HEK293 (cell line): ENCODE measurements around the gene SH2D1B.
"Not testable (repeated sequence)": the region's sequence is repeated elsewhere in the genome, so short reads cannot be mapped to it uniquely, and the experiment has no call there.

ENCODE experiments used
- CTCF ChIA-PET: fragments of 350-600 bp; formaldehyde crosslinking; extraction: SDS; loops from one replicate; lab custom pipeline; 2021; ENCODE audit warnings: antibody characterized with exemption; lab: Yijun Ruan, JAX
- POLR2A ChIA-PET: fragments of 300-600 bp; formaldehyde crosslinking; extraction: SDS; loops from one replicate; lab custom pipeline; 2020; ENCODE audit warnings: antibody characterized with exemption, inconsistent platforms; lab: Yijun Ruan, JAX
- H3K27ac ChIP-seq: fragments of 200-500 bp; sonication (Bioruptor generic); 2 replicates; pipeline ENCODE4 v1.5.1; 2014; ENCODE audit warnings: low read depth, low read length, control low read depth, inconsistent platforms; ENCODE audit errors: extremely low read depth
- H3K36me3 ChIP-seq, 2 experiments: fragments of 200-500 bp in 1 of 2; sonication (Bioruptor generic) in 1 of 2; 1 replicate in 1 of 2; 2 replicates in 1 of 2; pipeline ENCODE4 v1.5.1; 2014 to 2017; ENCODE audit warnings: inconsistent platforms in 2 of 2, low read length in 2 of 2; ENCODE audit not compliant: control insufficient read depth in 2 of 2, insufficient read depth in 1 of 2
- H3K4me1 ChIP-seq: fragments of 200-500 bp; sonication (Bioruptor generic); 2 replicates; pipeline ENCODE4 v1.5.1; 2014; ENCODE audit warnings: mild to moderate bottlenecking, low read length, inconsistent platforms; ENCODE audit not compliant: control insufficient read depth, insufficient read depth
- H3K4me3 ChIP-seq: 2 replicates; pipeline ENCODE4 v1.5.1; 2011; ENCODE audit warnings: low read depth, mild to moderate bottlenecking, control low read depth, low read length, moderate library complexity
- H3K9me3 ChIP-seq: fragments of 200-500 bp; sonication (Bioruptor generic); 2 replicates; pipeline ENCODE4 v1.5.1; 2014; ENCODE audit warnings: low read depth, low read length, inconsistent platforms; ENCODE audit not compliant: control insufficient read depth, insufficient read depth
- GFI1B ChIP-seq: fragments of 450-650 bp; formaldehyde crosslinking; IDR thresholded peaks from 2 replicates; pipeline ENCODE4 v1.5.1; 2016; ENCODE audit warnings: missing biosample characterization, missing genetic modification characterization
- MYNN ChIP-seq: fragments of 450-650 bp; formaldehyde crosslinking; IDR thresholded peaks from 2 replicates; pipeline ENCODE4 v1.5.1; 2016; ENCODE audit warnings: missing biosample characterization, missing genetic modification characterization, borderline replicate concordance
- MZF1 ChIP-seq: fragments of 450-650 bp; formaldehyde crosslinking; IDR thresholded peaks from 2 replicates; pipeline ENCODE4 v1.5.1; 2017; ENCODE audit warnings: missing biosample characterization, missing genetic modification characterization, borderline replicate concordance
- ZNF155 ChIP-seq: fragments of 450-650 bp; formaldehyde crosslinking; IDR thresholded peaks from 2 replicates; pipeline ENCODE4 v1.5.1; 2016; ENCODE audit warnings: missing biosample characterization, missing genetic modification characterization
- ZNF169 ChIP-seq: fragments of 450-650 bp; formaldehyde crosslinking; IDR thresholded peaks from 2 replicates; pipeline ENCODE4 v1.5.1; 2016; ENCODE audit warnings: missing biosample characterization, missing genetic modification characterization
- ZNF174 ChIP-seq: fragments of 450-650 bp; formaldehyde crosslinking; IDR thresholded peaks from 2 replicates; pipeline ENCODE4 v1.5.0; 2017; ENCODE audit warnings: missing biosample characterization, mild to moderate bottlenecking, missing genetic modification characterization
- ZNF19 ChIP-seq: fragments of 450-650 bp; formaldehyde crosslinking; IDR thresholded peaks from 2 replicates; pipeline ENCODE4; 2016; ENCODE audit warnings: missing biosample characterization, missing genetic modification characterization, low read depth
- ZNF404 ChIP-seq: fragments of 450-650 bp; formaldehyde crosslinking; IDR thresholded peaks from 2 replicates; pipeline ENCODE4 v1.5.1; 2017; ENCODE audit warnings: missing biosample characterization, missing genetic modification characterization
- ZNF830 ChIP-seq: fragments of 450-650 bp; IDR thresholded peaks from 2 replicates; pipeline ENCODE4 v1.5.0; 2018; ENCODE audit warnings: missing biosample characterization, missing genetic modification characterization, low read depth, mild to moderate bottlenecking, moderate library complexity
- TF ChIP-seq, protein P1 (sequence below): fragments of 450-650 bp; formaldehyde crosslinking; optimal IDR thresholded peaks from 2 replicates; pipeline ENCODE3; 2016; ENCODE audit warnings: missing biosample characterization, mild to moderate bottlenecking, missing genetic modification characterization
- TF ChIP-seq, protein P2 (sequence below): fragments of 450-650 bp; formaldehyde crosslinking; IDR thresholded peaks from 2 replicates; pipeline ENCODE4 v1.5.1; 2016; ENCODE audit warnings: missing biosample characterization, missing genetic modification characterization
- TF ChIP-seq, protein P3 (sequence below): fragments of 450-650 bp; formaldehyde crosslinking; IDR thresholded peaks from 2 replicates; pipeline ENCODE4 v1.5.1; 2017; ENCODE audit warnings: missing biosample characterization, missing genetic modification characterization
- TF ChIP-seq, protein P4 (sequence below): fragments of 450-650 bp; formaldehyde crosslinking; IDR thresholded peaks from 2 replicates; pipeline ENCODE4 v1.5.1; 2016; ENCODE audit warnings: missing biosample characterization, missing genetic modification characterization
- TF ChIP-seq, protein P5 (sequence below): fragments of 450-650 bp; formaldehyde crosslinking; IDR thresholded peaks from 2 replicates; pipeline ENCODE4 v1.5.1; 2016; ENCODE audit warnings: missing biosample characterization, missing genetic modification characterization
- TF ChIP-seq, protein P6 (sequence below): fragments of 450-650 bp; formaldehyde crosslinking; IDR thresholded peaks from 2 replicates; pipeline ENCODE4 v1.5.1; 2016; ENCODE audit warnings: missing biosample characterization, missing genetic modification characterization
- TF ChIP-seq, protein P7 (sequence below): fragments of 450-650 bp; formaldehyde crosslinking; IDR thresholded peaks from 2 replicates; pipeline ENCODE4 v1.5.1; 2016; ENCODE audit warnings: missing biosample characterization, missing genetic modification characterization
- TF ChIP-seq, protein P8 (sequence below): fragments of 450-650 bp; formaldehyde crosslinking; IDR thresholded peaks from 2 replicates; pipeline ENCODE4 v1.5.1; 2017; ENCODE audit warnings: missing biosample characterization, missing genetic modification characterization

Gene SH2D1B

DNA sequence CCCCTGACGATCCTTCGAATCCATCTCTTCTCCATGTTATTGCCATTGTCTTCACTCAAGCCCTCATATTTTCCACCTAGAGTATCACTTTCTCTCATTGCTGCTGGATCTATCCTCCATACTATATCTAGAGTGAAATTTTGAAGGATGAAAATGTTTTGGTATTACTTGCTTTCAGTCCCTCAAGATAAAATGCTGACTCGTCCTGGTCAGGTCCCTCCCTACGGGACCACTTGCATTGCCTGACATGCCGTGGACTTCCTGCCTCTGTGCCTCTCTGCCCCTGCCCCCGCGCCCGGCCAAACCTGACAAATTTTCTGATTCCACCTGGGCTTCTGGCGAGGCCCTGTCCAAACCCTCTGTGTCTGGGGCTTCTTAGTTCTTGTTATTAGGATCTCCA lies 58.9 kb downstream of the SH2D1B start (continued):
- TF ChIP-seq, protein P1, sequence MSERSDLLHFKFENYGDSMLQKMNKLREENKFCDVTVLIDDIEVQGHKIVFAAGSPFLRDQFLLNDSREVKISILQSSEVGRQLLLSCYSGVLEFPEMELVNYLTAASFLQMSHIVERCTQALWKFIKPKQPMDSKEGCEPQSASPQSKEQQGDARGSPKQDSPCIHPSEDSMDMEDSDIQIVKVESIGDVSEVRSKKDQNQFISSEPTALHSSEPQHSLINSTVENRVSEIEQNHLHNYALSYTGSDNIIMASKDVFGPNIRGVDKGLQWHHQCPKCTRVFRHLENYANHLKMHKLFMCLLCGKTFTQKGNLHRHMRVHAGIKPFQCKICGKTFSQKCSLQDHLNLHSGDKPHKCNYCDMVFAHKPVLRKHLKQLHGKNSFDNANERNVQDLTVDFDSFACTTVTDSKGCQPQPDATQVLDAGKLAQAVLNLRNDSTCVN (tag by site-specific recombination), result no peak
- TF ChIP-seq, protein P2, sequence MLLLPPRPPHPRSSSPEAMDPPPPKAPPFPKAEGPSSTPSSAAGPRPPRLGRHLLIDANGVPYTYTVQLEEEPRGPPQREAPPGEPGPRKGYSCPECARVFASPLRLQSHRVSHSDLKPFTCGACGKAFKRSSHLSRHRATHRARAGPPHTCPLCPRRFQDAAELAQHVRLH, result no peak
- TF ChIP-seq MZF1 (no peak), MYNN (tag by site-specific recombination) (no peak), GFI1B (tag by site-specific recombination) (no peak), ZNF169 (tag by site-specific recombination) (no peak), ZNF830 (tag by site-specific recombination) (no peak), ZNF174 (tag by site-specific recombination) (no peak)
- TF ChIP-seq, protein P3, sequence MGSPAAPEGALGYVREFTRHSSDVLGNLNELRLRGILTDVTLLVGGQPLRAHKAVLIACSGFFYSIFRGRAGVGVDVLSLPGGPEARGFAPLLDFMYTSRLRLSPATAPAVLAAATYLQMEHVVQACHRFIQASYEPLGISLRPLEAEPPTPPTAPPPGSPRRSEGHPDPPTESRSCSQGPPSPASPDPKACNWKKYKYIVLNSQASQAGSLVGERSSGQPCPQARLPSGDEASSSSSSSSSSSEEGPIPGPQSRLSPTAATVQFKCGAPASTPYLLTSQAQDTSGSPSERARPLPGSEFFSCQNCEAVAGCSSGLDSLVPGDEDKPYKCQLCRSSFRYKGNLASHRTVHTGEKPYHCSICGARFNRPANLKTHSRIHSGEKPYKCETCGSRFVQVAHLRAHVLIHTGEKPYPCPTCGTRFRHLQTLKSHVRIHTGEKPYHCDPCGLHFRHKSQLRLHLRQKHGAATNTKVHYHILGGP (tag by site-specific recombination), result no peak

DNA sequence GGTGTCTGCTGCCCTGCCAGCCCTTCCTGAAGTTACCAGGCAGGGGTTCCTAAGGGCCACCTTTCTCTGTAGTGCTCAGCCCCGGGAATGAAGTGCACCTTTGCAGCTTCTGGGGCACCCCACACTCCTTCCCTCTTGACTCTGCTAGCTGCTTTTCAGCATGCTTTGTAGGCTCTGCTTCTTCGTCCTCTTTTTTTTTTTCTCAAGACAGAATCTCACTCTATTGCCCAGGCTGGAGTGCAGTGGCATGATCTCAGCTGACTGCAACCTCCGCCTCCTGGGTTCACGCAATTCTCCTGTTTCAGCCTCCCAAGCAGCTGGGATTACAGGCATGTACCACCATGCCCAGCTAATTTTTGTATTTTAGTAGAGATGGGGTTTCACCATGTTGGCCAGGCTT lies 60.1 kb downstream of the SH2D1B start:
- POLR2A ChIA-PET, H3K4me3 ChIP-seq, H3K4me1 ChIP-seq, H3K9me3 ChIP-seq, H3K27ac ChIP-seq: not testable (repeated sequence)
- H3K36me3 ChIP-seq, result peaks cover 0 to 14% of the 10 kb centered on the region in 2 experiments; a peak in 1 of 3 replicates
- CTCF ChIA-PET, result interaction anchor here (1.0 kb wide), 1 partner anchor 40 kb away, joined by 4 read pairs; no protein-coding TSS in a partner anchor

DNA sequence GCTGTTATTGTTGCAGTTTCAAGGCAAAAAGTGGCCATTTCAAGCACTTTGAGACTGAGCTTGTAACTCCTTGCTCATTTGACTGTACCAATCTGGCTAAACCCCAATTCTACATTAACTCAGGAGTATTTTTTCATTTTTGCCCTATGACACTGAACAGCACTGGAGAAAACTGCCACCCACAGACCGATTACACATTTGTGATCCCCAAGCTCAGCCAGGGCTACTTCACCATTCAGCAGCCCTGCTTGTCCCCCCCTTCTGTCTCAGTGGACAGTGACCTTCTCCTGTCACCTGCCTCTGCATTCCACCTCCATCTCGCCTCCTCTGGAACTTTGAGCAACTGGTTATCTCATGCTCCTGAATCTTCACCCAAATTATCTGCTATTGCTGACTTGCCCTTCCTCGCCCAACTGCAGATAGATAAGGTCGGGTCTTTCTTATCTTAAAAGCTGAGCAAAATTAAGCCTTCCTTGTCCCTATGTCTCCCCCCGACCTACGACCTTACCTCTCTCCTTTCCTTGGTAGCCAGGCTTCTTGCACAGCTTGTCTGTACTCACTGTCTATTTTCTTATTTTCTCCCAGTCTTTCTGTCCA lies 60.6 kb downstream of the SH2D1B start:
- Histone ChIP-seq H3K4me3 (no peak overlapping the region), H3K4me1 (peaks cover 5% of the 10 kb centered on the region), H3K9me3 (no peaks in the 10 kb centered on the region), H3K27ac (no peak overlapping the region), H3K36me3 (peaks cover 0 to 9% of the 10 kb centered on the region in 2 experiments; a peak in 1 of 3 replicates)
- CTCF ChIA-PET, result interaction anchor here (0.5 to 1.0 kb wide), 3 partner anchors 40 to 170 kb away, joined by 3 to 4 read pairs (median 3); no protein-coding TSS in a partner anchor
- POLR2A ChIA-PET, result no interaction called here
- TF ChIP-seq ZNF19 (tag by site-specific recombination) (no peak), ZNF155 (tag by site-specific recombination) (no peak), ZNF404 (tag by site-specific recombination) (no peak)
- TF ChIP-seq, protein P4, sequence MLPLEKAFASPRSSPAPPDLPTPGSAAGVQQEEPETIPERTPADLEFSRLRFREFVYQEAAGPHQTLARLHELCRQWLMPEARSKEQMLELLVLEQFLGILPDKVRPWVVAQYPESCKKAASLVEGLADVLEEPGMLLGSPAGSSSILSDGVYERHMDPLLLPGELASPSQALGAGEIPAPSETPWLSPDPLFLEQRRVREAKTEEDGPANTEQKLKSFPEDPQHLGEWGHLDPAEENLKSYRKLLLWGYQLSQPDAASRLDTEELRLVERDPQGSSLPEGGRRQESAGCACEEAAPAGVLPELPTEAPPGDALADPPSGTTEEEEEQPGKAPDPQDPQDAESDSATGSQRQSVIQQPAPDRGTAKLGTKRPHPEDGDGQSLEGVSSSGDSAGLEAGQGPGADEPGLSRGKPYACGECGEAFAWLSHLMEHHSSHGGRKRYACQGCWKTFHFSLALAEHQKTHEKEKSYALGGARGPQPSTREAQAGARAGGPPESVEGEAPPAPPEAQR (tag by site-specific recombination), result no peak
- TF ChIP-seq, protein P5, sequence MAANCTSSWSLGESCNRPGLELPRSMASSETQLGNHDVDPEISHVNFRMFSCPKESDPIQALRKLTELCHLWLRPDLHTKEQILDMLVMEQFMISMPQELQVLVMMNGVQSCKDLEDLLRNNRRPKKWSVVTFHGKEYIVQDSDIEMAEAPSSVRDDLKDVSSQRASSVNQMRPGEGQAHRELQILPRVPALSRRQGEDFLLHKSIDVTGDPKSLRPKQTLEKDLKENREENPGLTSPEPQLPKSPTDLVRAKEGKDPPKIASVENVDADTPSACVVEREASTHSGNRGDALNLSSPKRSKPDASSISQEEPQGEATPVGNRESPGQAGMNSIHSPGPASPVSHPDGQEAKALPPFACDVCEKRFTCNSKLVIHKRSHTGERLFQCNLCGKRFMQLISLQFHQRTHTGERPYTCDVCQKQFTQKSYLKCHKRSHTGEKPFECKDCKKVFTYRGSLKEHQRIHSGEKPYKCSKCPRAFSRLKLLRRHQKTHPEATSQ (tag by site-specific recombination), result no peak
- TF ChIP-seq, protein P6, sequence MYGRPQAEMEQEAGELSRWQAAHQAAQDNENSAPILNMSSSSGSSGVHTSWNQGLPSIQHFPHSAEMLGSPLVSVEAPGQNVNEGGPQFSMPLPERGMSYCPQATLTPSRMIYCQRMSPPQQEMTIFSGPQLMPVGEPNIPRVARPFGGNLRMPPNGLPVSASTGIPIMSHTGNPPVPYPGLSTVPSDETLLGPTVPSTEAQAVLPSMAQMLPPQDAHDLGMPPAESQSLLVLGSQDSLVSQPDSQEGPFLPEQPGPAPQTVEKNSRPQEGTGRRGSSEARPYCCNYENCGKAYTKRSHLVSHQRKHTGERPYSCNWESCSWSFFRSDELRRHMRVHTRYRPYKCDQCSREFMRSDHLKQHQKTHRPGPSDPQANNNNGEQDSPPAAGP (tag by site-specific recombination), result no peak
- TF ChIP-seq, protein P7, sequence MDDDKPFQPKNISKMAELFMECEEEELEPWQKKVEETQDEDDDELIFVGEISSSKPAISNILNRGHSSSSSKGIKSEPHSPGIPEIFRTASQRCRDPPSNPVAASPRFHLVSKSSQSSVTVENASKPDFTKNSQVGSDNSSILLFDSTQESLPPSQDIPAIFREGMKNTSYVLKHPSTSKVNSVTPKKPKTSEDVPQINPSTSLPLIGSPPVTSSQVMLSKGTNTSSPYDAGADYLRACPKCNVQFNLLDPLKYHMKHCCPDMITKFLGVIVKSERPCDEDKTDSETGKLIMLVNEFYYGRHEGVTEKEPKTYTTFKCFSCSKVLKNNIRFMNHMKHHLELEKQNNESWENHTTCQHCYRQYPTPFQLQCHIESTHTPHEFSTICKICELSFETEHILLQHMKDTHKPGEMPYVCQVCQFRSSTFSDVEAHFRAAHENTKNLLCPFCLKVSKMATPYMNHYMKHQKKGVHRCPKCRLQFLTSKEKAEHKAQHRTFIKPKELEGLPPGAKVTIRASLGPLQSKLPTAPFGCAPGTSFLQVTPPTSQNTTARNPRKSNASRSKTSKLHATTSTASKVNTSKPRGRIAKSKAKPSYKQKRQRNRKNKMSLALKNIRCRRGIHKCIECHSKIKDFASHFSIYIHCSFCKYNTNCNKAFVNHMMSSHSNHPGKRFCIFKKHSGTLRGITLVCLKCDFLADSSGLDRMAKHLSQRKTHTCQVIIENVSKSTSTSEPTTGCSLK (tag by site-specific recombination), result no peak
- TF ChIP-seq, protein P8, sequence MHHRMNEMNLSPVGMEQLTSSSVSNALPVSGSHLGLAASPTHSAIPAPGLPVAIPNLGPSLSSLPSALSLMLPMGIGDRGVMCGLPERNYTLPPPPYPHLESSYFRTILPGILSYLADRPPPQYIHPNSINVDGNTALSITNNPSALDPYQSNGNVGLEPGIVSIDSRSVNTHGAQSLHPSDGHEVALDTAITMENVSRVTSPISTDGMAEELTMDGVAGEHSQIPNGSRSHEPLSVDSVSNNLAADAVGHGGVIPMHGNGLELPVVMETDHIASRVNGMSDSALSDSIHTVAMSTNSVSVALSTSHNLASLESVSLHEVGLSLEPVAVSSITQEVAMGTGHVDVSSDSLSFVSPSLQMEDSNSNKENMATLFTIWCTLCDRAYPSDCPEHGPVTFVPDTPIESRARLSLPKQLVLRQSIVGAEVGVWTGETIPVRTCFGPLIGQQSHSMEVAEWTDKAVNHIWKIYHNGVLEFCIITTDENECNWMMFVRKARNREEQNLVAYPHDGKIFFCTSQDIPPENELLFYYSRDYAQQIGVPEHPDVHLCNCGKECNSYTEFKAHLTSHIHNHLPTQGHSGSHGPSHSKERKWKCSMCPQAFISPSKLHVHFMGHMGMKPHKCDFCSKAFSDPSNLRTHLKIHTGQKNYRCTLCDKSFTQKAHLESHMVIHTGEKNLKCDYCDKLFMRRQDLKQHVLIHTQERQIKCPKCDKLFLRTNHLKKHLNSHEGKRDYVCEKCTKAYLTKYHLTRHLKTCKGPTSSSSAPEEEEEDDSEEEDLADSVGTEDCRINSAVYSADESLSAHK (tag by site-specific recombination), result no peak
